Naive thymus-derived CD4-positive, alpha-beta T cell (primary cell): ENCODE measurements around the gene BMAL2. TPM values are rescaled to one million over a fixed set of nuclear protein-coding genes. Genes with fewer than 3 reads are reported as not detected.

Source experiments
- ATAC-seq: fragments of 150-1000 bp; cut with Tn5 transposase; 2 replicates; pipeline ENCODE4 v1.10.0; 2021; ENCODE audit warnings: mild to moderate bottlenecking, moderate library complexity
- CTCF ChIA-PET: fragments of 350-600 bp; sonication (Branson Sonifier 250); formaldehyde crosslinking; loops from one replicate; lab custom pipeline; 2021; ENCODE audit warnings: antibody characterized with exemption; lab: Charles Lee
- POLR2A ChIA-PET: fragments of 350-600 bp; sonication (Branson Sonifier 250); formaldehyde crosslinking; loops from one replicate; lab custom pipeline; 2021; ENCODE audit warnings: antibody characterized with exemption, inconsistent platforms; lab: Charles Lee
- DNase-seq, 9 donors: peaks; one replicate each; pipeline versions ENCODE4 v3.0.0 to v3.0.0-alpha.2; 2020 to 2022; ENCODE audit warnings: mixed read lengths in 1 of 9
- H3K27ac ChIP-seq: one replicate; pipeline ENCODE4 v1.7.0; 2013; ENCODE audit warnings: mild to moderate bottlenecking, low read depth, low read length, moderate library complexity
- H3K27me3 ChIP-seq, 2 donors: one replicate each; pipeline ENCODE4 v1.7.0; 2013; ENCODE audit warnings: low read length in 2 of 2, mild to moderate bottlenecking in 2 of 2, moderate library complexity in 2 of 2; ENCODE audit not compliant: control insufficient read depth in 2 of 2, insufficient read depth in 2 of 2
- H3K36me3 ChIP-seq, 3 experiments: 1 replicate in 2 of 3; 2 replicates in 1 of 3; pipeline ENCODE4 v1.7.0; 2013; ENCODE audit warnings: low read length in 3 of 3, mild to moderate bottlenecking in 3 of 3, moderate library complexity in 1 of 3; ENCODE audit not compliant: insufficient read depth in 3 of 3, control insufficient read depth in 2 of 3
- H3K4me1 ChIP-seq, 2 donors: one replicate each; pipeline ENCODE4 v1.7.0; 2013; ENCODE audit warnings: low read length in 2 of 2, mild to moderate bottlenecking in 2 of 2, moderate library complexity in 1 of 2; ENCODE audit not compliant: control insufficient read depth in 2 of 2, insufficient read depth in 2 of 2
- H3K4me3 ChIP-seq: 2 replicates; pipeline ENCODE4 v1.7.0; 2013; ENCODE audit warnings: mild to moderate bottlenecking, low read length
- H3K9me3 ChIP-seq, 3 experiments: 1 replicate in 2 of 3; 2 replicates in 1 of 3; pipeline ENCODE4 v1.7.0; 2013; ENCODE audit warnings: low read length in 3 of 3; ENCODE audit not compliant: control insufficient read depth in 2 of 3
- H3K27ac Mint-ChIP-seq, 9 donors: one replicate each; pipeline ENCODE4 v1.8.0; 2020 to 2022; ENCODE audit warnings: mixed read lengths in 9 of 9, mild to moderate bottlenecking in 8 of 9, moderate library complexity in 5 of 9, inconsistent platforms in 2 of 9
- H3K27me3 Mint-ChIP-seq, 5 donors: one replicate each; pipeline ENCODE4 v1.8.0; 2021 to 2022; ENCODE audit warnings: mixed read lengths in 5 of 5, mild to moderate bottlenecking in 1 of 5
- H3K36me3 Mint-ChIP-seq, 5 donors: one replicate each; pipeline ENCODE4 v1.8.0; 2020 to 2022; ENCODE audit warnings: mixed read lengths in 5 of 5, mild to moderate bottlenecking in 3 of 5, inconsistent platforms in 1 of 5
- H3K4me1 Mint-ChIP-seq, 7 donors: one replicate each; pipeline ENCODE4 v1.8.0; 2020 to 2022; ENCODE audit warnings: mixed read lengths in 7 of 7, mild to moderate bottlenecking in 3 of 7, inconsistent platforms in 1 of 7
- H3K4me3 Mint-ChIP-seq, 10 donors: one replicate each; pipeline ENCODE4 v1.8.0; 2020 to 2022; ENCODE audit warnings: mild to moderate bottlenecking in 10 of 10, mixed read lengths in 10 of 10, moderate library complexity in 6 of 10, inconsistent platforms in 2 of 10
- H3K9me3 Mint-ChIP-seq, 11 donors: one replicate each; pipeline ENCODE4 v1.8.0; 2020 to 2022; ENCODE audit warnings: mixed read lengths in 11 of 11, mild to moderate bottlenecking in 4 of 11, inconsistent platforms in 1 of 11, moderate library complexity in 1 of 11
- intact Hi-C, 2 donors: fragments of 100-400 bp; cut with micrococcal nuclease; formaldehyde crosslinking; loops; one replicate each; pipeline ENCODE4 v1.15.1; 2023
- polyA plus RNA-seq, 2 donors: library from polyadenylated mRNA; unstranded; fragments of 300-500 nt; fragmentation: Illumina TruSeq; gene quantifications; one replicate each; pipeline ENCODE4 v1.2.3, GENCODE V29; 2021
- total RNA-seq, 6 experiments: library from RNA in 5 of 6; stranded (reverse) in 5 of 6; gene quantifications; 1 replicate in 5 of 6; 2 replicates in 1 of 6; pipeline ENCODE4 v1.2.3 and lab custom pipeline; 2021 to 2026

The BMAL2 gene
- total and polyA plus RNA-seq, 7 experiments from 2014 or later, result 0.19 to 37.7 (median 0.41) TPM; not detected in 3

DNA sequence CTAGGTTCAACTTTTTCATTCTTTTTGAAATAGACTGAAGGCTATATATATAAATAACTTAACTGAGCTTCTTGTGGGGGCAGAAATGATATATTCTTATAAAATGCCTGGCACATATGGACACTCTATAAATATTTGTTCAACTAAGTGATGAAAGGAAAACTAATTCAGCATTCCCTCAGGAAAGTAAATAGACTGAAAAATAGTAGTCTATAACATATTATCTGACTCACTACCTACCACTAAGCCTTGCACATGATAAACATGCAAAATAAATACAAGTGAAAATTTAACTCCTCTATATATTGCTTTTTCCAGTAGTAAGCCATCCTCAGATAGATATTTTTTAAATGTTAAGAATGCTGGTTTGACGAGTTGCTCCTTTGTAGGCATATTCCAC, 15.7 kb upstream of the BMAL2 start:
- no peaks in the 10 kb centered on the region for H3K4me1 ChIP-seq
- no peaks in the 10 kb centered on the region for H3K27me3 Mint-ChIP-seq
- no peak overlapping the region for H3K27ac Mint-ChIP-seq
- H3K4me3 ChIP-seq, result no peak overlapping the region
- H3K9me3 ChIP-seq, result no peaks in the 10 kb centered on the region
- ChIA-PET CTCF (no interaction called here), POLR2A (interaction anchor here (0.7 kb wide), 1 partner anchor 357 kb away, joined by 3 read pairs; no protein-coding TSS in a partner anchor)
- H3K4me3 Mint-ChIP-seq, result no peak overlapping the region
- H3K36me3 Mint-ChIP-seq, result peaks cover 0 to 39% (median 19%) of the 10 kb centered on the region in 5 donors
- intact Hi-C loops, result no loop called here
- no peak for DNase-seq
- no peaks in the 10 kb centered on the region for H3K9me3 Mint-ChIP-seq
- ATAC-seq, result no peak
- H3K27me3 ChIP-seq, result no peaks in the 10 kb centered on the region
- H3K36me3 ChIP-seq, result peaks cover 0 to 41% (median 0%) of the 10 kb centered on the region in 3 experiments
- H3K27ac ChIP-seq, result no peak overlapping the region
- H3K4me1 Mint-ChIP-seq, result no peaks in the 10 kb centered on the region

DNA sequence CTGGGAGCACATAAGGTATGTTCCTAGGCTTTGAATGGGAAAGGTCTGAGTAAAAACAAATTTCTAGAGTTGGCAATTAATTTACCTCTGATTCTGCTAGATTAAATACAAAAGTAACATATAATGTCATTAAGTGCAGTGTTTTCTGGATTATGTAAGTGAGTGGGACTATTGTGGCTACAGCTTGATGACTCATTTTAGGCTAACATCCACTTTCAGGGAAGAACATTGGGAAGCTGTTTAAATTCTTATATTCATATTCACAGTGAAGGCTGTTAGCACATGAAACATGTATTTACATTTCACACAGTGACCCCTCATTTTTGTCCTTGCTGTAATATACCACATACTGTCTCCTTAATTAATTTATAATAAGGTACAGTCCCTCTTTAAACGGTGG, 13.2 kb upstream of the BMAL2 start:
- Mint-ChIP-seq H3K9me3 (no peaks in the 10 kb centered on the region), H3K27me3 (no peaks in the 10 kb centered on the region), H3K27ac (no peak overlapping the region), H3K4me3 (no peak overlapping the region), H3K36me3 (peaks cover 0 to 34% (median 16%) of the 10 kb centered on the region in 5 donors), H3K4me1 (peaks cover 0 to 1% (median 0%) of the 10 kb centered on the region in 7 donors)
- ChIA-PET POLR2A (no interaction called here), CTCF (no interaction called here)
- no peak overlapping the region for H3K27ac ChIP-seq
- H3K36me3 ChIP-seq, result peaks cover 0 to 39% (median 0%) of the 10 kb centered on the region in 3 experiments
- intact Hi-C loops, result no loop called here
- no peak for DNase-seq
- no peaks in the 10 kb centered on the region for H3K27me3 ChIP-seq
- ATAC-seq, result no peak
- H3K4me1 ChIP-seq, result no peaks in the 10 kb centered on the region
- no peak overlapping the region for H3K4me3 ChIP-seq
- no peaks in the 10 kb centered on the region for H3K9me3 ChIP-seq

DNA sequence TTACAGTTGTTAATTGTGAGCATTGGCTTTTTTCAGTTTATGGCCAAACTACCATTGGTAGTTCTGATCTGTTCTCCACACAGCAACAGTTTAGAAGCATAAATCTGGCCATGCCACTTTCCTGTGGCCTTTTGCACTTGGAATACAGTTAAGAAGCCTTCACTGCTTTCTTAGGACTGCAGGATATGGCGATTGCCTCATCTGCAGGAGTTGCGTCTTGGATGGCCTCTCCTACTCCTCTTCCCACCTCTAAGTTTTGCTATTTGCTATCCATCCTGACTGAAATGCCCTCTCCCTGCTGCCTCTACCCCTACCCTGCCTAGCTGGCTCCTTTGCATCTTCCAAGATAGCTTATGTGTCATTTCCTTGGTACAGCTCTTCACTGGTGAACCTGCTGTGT, 12.8 kb upstream of the BMAL2 start:
- peaks cover 0 to 2% (median 0%) of the 10 kb centered on the region in 7 donors for H3K4me1 Mint-ChIP-seq
- H3K4me1 ChIP-seq, result no peaks in the 10 kb centered on the region
- no peaks in the 10 kb centered on the region for H3K27me3 Mint-ChIP-seq
- intact Hi-C loops, result no loop called here
- no peak overlapping the region for H3K27ac Mint-ChIP-seq
- H3K36me3 ChIP-seq, result peaks cover 0 to 35% (median 0%) of the 10 kb centered on the region in 3 experiments
- H3K9me3 ChIP-seq, result no peaks in the 10 kb centered on the region
- CTCF ChIA-PET, result no interaction called here
- H3K9me3 Mint-ChIP-seq, result no peaks in the 10 kb centered on the region
- H3K4me3 Mint-ChIP-seq, result no peak overlapping the region
- POLR2A ChIA-PET, result interaction anchor here (0.7 kb wide), 1 partner anchor 327 kb away, joined by 3 read pairs; no protein-coding TSS in a partner anchor
- H3K27me3 ChIP-seq, result no peaks in the 10 kb centered on the region
- no peak overlapping the region for H3K4me3 ChIP-seq
- no peak overlapping the region for H3K27ac ChIP-seq
- ATAC-seq, result no peak
- DNase-seq, result no peak
- H3K36me3 Mint-ChIP-seq, result peaks cover 0 to 29% (median 14%) of the 10 kb centered on the region in 5 donors

DNA sequence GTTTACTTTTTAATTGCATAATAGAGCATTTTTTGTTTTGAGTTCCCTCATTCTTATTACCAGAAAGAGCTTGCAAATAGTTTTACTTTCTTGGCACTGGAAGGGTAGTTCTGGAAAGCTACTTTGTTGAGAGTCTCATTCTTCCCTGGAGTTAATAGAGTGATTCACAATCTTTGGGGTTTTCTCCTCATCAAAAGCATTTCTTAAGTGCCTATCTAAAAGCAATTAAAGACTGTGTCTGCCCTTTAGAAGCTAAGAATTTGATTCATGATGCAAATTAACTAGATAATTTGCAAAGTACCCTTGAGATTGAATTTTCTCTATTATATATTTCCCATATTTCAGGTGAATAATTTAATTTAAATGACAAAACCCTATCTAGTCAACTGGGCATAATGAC, 8.1 kb upstream of the BMAL2 start:
- Histone ChIP-seq H3K36me3 (peaks cover 0 to 16% (median 0%) of the 10 kb centered on the region in 3 experiments), H3K27me3 (no peaks in the 10 kb centered on the region), H3K9me3 (no peaks in the 10 kb centered on the region), H3K27ac (no peak overlapping the region), H3K4me1 (no peaks in the 10 kb centered on the region), H3K4me3 (no peak overlapping the region)
- no peak for ATAC-seq
- ChIA-PET CTCF (no interaction called here), POLR2A (interaction anchor here (0.6 to 1.2 kb wide), 2 partner anchors 234 to 301 kb away, joined by 3 read pairs; no protein-coding TSS in a partner anchor)
- intact Hi-C loops, result no loop called here
- Mint-ChIP-seq H3K36me3 (peaks cover 0 to 26% (median 16%) of the 10 kb centered on the region in 5 donors), H3K9me3 (no peaks in the 10 kb centered on the region), H3K4me1 (peaks cover 0 to 2% (median 0%) of the 10 kb centered on the region in 7 donors), H3K27ac (no peak overlapping the region), H3K4me3 (no peak overlapping the region), H3K27me3 (no peaks in the 10 kb centered on the region)
- no peak for DNase-seq

DNA sequence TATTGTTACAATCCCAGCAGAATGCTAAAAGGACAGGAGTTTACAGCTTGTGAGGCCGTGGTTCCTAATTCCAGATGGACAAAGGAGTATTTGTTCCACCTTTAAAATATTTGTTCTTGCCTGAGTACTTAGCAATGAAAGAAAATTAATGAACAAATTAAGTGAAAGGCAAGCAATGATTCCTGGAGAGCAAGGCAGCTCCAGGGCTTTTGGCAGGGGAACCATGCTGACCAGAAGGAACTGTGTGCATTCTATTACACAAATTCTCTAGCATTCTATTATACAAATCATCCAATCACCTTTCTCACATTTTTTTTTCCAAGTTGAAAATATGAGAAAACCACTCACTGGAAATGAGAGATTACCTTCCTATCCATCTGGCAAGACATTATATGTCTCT, 1.8 kb upstream of the BMAL2 start:
- POLR2A ChIA-PET, result no interaction called here
- Histone ChIP-seq H3K4me3 (no peak overlapping the region), H3K4me1 (peaks cover 4% of the 10 kb centered on the region in 2 donors), H3K36me3 (no peaks in the 10 kb centered on the region), H3K9me3 (no peaks in the 10 kb centered on the region), H3K27me3 (peaks cover 0 to 8% of the 10 kb centered on the region in 2 donors), H3K27ac (no peak overlapping the region)
- peaks cover 4 to 13% (median 11%) of the 10 kb centered on the region in 5 donors for H3K36me3 Mint-ChIP-seq
- H3K4me1 Mint-ChIP-seq, result peaks cover 7 to 42% (median 15%) of the 10 kb centered on the region in 7 donors
- DNase-seq, result no peak
- H3K27ac Mint-ChIP-seq, result peak overlapping the region in 1 of 9 donors; percentile 94
- H3K4me3 Mint-ChIP-seq, result peak overlapping the region in 3 of 10 donors; percentile 10 to 92 (median 29)
- H3K27me3 Mint-ChIP-seq, result peaks cover 7 to 46% (median 42%) of the 10 kb centered on the region in 5 donors
- CTCF ChIA-PET, result interaction anchor here (0.6 kb wide), 1 partner anchor 321 kb away, joined by 4 read pairs; no protein-coding TSS in a partner anchor
- intact Hi-C loops, result loop anchor here in 1 of 2 donors (2.0 to 5.0 kb wide), 4 partner anchors 24 to 371 kb away; partner anchors contain the start of genes PPFIBP1 and STK38L
- H3K9me3 Mint-ChIP-seq, result no peaks in the 10 kb centered on the region
- no peak for ATAC-seq

GRCh38 chr12:27331291-27331926, 1.2 kb upstream of the BMAL2 start:
- Mint-ChIP-seq H3K36me3 (peaks cover 4 to 13% (median 11%) of the 10 kb centered on the region in 5 donors), H3K27ac (peak overlapping the region in 1 of 9 donors; percentile 94), H3K4me3 (peak overlapping the region in 7 of 10 donors; percentile 0 to 93 (median 41)), H3K27me3 (peaks cover 7 to 48% (median 46%) of the 10 kb centered on the region in 5 donors), H3K4me1 (peaks cover 7 to 46% (median 15%) of the 10 kb centered on the region in 7 donors), H3K9me3 (no peaks in the 10 kb centered on the region)
- intact Hi-C loops, result loop anchor here in 1 of 2 donors (2.0 to 5.0 kb wide), 4 partner anchors 25 to 371 kb away; partner anchors contain the start of genes PPFIBP1 and STK38L
- no peaks in the 10 kb centered on the region for H3K9me3 ChIP-seq
- H3K27me3 ChIP-seq, result peaks cover 0 to 8% of the 10 kb centered on the region in 2 donors
- DNase-seq (peak in 1 of 9 donors; percentile 32), ATAC-seq (peak; percentile 56)
- H3K27ac ChIP-seq, result no peak overlapping the region
- peaks cover 4% of the 10 kb centered on the region in 2 donors for H3K4me1 ChIP-seq
- ChIA-PET POLR2A (no interaction called here), CTCF (no interaction called here)
- H3K4me3 ChIP-seq, result no peak overlapping the region
- H3K36me3 ChIP-seq, result no peaks in the 10 kb centered on the region
